ENCODE results near the gene CCSER2. TPM values are rescaled to one million over a fixed set of nuclear protein-coding genes. Genes with fewer than 3 reads are reported as not detected.

Gene CCSER2
- total RNA-seq, 1 experiment from 2014 or later: 56.6 TPM

GRCh38 chr10:84360637-84361365 is 32.4 kb downstream of the CCSER2 start:
- Histone ChIP-seq H4K20me1 (ENCODE audit: insufficient read depth) (peaks cover 7% of the 10 kb centered on the region; the same call in 1 of the 2 replicates), H3K9me3 (ENCODE audit: insufficient read depth, low read depth) (no peaks in the 10 kb centered on the region), H3K9me2 (ENCODE audit: insufficient read depth) (no peaks in the 10 kb centered on the region), H3K79me2 (ENCODE audit: low read depth) (peaks cover 30% of the 10 kb centered on the region), H3K27ac (no peak overlapping the region), H3K4me1 (replicated peaks; ENCODE audit: insufficient read depth) (peaks cover 7% of the 10 kb centered on the region), H3K36me3 (ENCODE audit: low read depth) (no peaks in the 10 kb centered on the region), H3F3A (ENCODE audit: insufficient read depth, low read depth) (peaks cover 6% of the 10 kb centered on the region; the same call in 1 of the 2 replicates), H2AFZ (no peak overlapping the region), H3K4me2 (no peak overlapping the region), H3K4me3 (no peak overlapping the region), H3K27me3 (ENCODE audit: insufficient read depth, low read depth) (no peaks in the 10 kb centered on the region)
- no TSS peak for BruUV-seq (replicated peaks)
- ChIA-PET POLR2A (ENCODE audit: unreplicated experiment) (no interaction called here), CTCF (no interaction called here)
- TF ChIP-seq EZH2 (IDR thresholded peaks at IDR 0.05; ENCODE audit: low read depth): no peak
- TF ChIP-seq, protein P1, sequence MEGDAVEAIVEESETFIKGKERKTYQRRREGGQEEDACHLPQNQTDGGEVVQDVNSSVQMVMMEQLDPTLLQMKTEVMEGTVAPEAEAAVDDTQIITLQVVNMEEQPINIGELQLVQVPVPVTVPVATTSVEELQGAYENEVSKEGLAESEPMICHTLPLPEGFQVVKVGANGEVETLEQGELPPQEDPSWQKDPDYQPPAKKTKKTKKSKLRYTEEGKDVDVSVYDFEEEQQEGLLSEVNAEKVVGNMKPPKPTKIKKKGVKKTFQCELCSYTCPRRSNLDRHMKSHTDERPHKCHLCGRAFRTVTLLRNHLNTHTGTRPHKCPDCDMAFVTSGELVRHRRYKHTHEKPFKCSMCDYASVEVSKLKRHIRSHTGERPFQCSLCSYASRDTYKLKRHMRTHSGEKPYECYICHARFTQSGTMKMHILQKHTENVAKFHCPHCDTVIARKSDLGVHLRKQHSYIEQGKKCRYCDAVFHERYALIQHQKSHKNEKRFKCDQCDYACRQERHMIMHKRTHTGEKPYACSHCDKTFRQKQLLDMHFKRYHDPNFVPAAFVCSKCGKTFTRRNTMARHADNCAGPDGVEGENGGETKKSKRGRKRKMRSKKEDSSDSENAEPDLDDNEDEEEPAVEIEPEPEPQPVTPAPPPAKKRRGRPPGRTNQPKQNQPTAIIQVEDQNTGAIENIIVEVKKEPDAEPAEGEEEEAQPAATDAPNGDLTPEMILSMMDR (conservative IDR thresholded peaks at IDR 0.05): no peak
- intact Hi-C loops (cut with micrococcal nuclease; ENCODE audit: unreplicated experiment): no loop called here
- no peak for DNase-seq

GRCh38 chr10:84365335-84365881 is 37.0 kb downstream of the CCSER2 start:
- Histone ChIP-seq H3F3A (ENCODE audit: insufficient read depth, low read depth) (peaks cover 6% of the 10 kb centered on the region; the same call in 1 of the 2 replicates), H3K79me2 (ENCODE audit: low read depth) (peaks cover 27% of the 10 kb centered on the region; the same call in 1 of the 2 replicates), H3K36me3 (ENCODE audit: low read depth) (no peaks in the 10 kb centered on the region), H3K4me1 (replicated peaks; ENCODE audit: insufficient read depth) (peaks cover 19% of the 10 kb centered on the region), H3K27ac (no peak overlapping the region), H2AFZ (no peak overlapping the region), H3K27me3 (ENCODE audit: insufficient read depth, low read depth) (no peaks in the 10 kb centered on the region), H3K4me2 (no peak overlapping the region), H4K20me1 (ENCODE audit: insufficient read depth) (peaks cover 4% of the 10 kb centered on the region; the same call in 1 of the 2 replicates), H3K9me3 (ENCODE audit: insufficient read depth, low read depth) (no peaks in the 10 kb centered on the region), H3K4me3 (no peak overlapping the region), H3K9me2 (ENCODE audit: insufficient read depth) (no peaks in the 10 kb centered on the region)
- intact Hi-C loops (cut with micrococcal nuclease; ENCODE audit: unreplicated experiment): no loop called here
- TF ChIP-seq EZH2 (IDR thresholded peaks at IDR 0.05; ENCODE audit: low read depth): no peak
- TF ChIP-seq, protein P1 (conservative IDR thresholded peaks at IDR 0.05): no peak
- DNase-seq: no peak
- CTCF ChIA-PET: no interaction called here
- POLR2A ChIA-PET (ENCODE audit: unreplicated experiment): no interaction called here
- BruUV-seq (replicated peaks): no TSS peak

- no peaks in the 10 kb centered on the region for H3K9me3 ChIP-seq (ENCODE audit: insufficient read depth, low read depth)
- peaks cover 6% of the 10 kb centered on the region; the same call in 1 of the 2 replicates for H3F3A ChIP-seq (ENCODE audit: insufficient read depth, low read depth)
- ChIA-PET CTCF (no interaction called here), POLR2A (ENCODE audit: unreplicated experiment) (no interaction called here)
- no peak overlapping the region for H3K4me3 ChIP-seq
- H4K20me1 ChIP-seq (ENCODE audit: insufficient read depth): peaks cover 4% of the 10 kb centered on the region; the same call in 1 of the 2 replicates
- H3K4me2 ChIP-seq: no peak overlapping the region
- peaks cover 3% of the 10 kb centered on the region; the same call in 1 of the 2 replicates for H3K36me3 ChIP-seq (ENCODE audit: low read depth)
- no peaks in the 10 kb centered on the region for H3K9me2 ChIP-seq (ENCODE audit: insufficient read depth)
- no peak overlapping the region for H3K27ac ChIP-seq
- no peak overlapping the region for H2AFZ ChIP-seq
- H3K79me2 ChIP-seq (ENCODE audit: low read depth): peaks cover 27% of the 10 kb centered on the region; the same call in 1 of the 2 replicates
- BruUV-seq (replicated peaks): no TSS peak
- no peak for DNase-seq
- H3K27me3 ChIP-seq (ENCODE audit: insufficient read depth, low read depth): no peaks in the 10 kb centered on the region
- no peak for TF ChIP-seq EZH2 (IDR thresholded peaks at IDR 0.05; ENCODE audit: low read depth)
- TF ChIP-seq, protein P1 (conservative IDR thresholded peaks at IDR 0.05): no peak
- intact Hi-C loops (cut with micrococcal nuclease; ENCODE audit: unreplicated experiment): no loop called here
- H3K4me1 ChIP-seq (replicated peaks; ENCODE audit: insufficient read depth): peaks cover 25% of the 10 kb centered on the region
These were observed 37.7 kb downstream of the CCSER2 start for GRCh38 chr10:84366041-84366440.
